H1 (cell line): Measurements from ENCODE around the gene NSUN2. TPM values are rescaled to one million over a fixed set of nuclear protein-coding genes. Genes with fewer than 3 reads are reported as not detected.

Experiments
- CTCF ChIA-PET: fragments of 300-600 bp; sonication (Branson Sonifier 250); formaldehyde crosslinking; loops from one replicate; lab custom pipeline; 2021; ENCODE audit not compliant: partially characterized antibody; lab: Charles Lee
- POLR2A ChIA-PET: fragments of 300-600 bp; sonication (Branson Sonifier 250); formaldehyde crosslinking; loops from one replicate; lab custom pipeline; 2021; ENCODE audit warnings: inconsistent platforms; ENCODE audit not compliant: partially characterized antibody; lab: Charles Lee
- DNase-seq, 2 experiments: peaks; one replicate each; pipeline versions ENCODE4 v3.0.0 to v3.0.0-alpha.2; 2010 to 2022; ENCODE audit warnings: low spot score in 2 of 2, low read depth in 1 of 2, mixed read lengths in 1 of 2
- FAIRE-seq: peaks from 2 replicates; lab custom pipeline; 2011; peaks lifted over from hg19 to GRCh38; lab: Jason Lieb, UNC
- H2AFZ ChIP-seq: 2 replicates; pipeline ENCODE4 v1.8.1; 2012; ENCODE audit warnings: low read length, inconsistent platforms
- H2AK5ac ChIP-seq: 2 replicates; pipeline ENCODE4 v1.6.1; 2013; ENCODE audit warnings: low read depth, low read length
- H2BK120ac ChIP-seq: replicated peaks from 2 replicates; pipeline ENCODE3; 2013; ENCODE audit warnings: low read depth, low read length, inconsistent platforms
- H2BK12ac ChIP-seq: 2 replicates; pipeline ENCODE4 v1.6.1; 2013; ENCODE audit warnings: low read depth, low read length
- H2BK15ac ChIP-seq: 2 replicates; pipeline ENCODE4 v1.6.1; 2013; ENCODE audit warnings: low read length
- H2BK20ac ChIP-seq: 2 replicates; pipeline ENCODE4 v1.6.1; 2013; ENCODE audit warnings: low read length
- H2BK5ac ChIP-seq: 2 replicates; pipeline ENCODE4 v1.6.1; 2013; ENCODE audit warnings: low read depth, low read length
- H3K14ac ChIP-seq: 2 replicates; pipeline ENCODE4 v1.6.1; 2013; ENCODE audit warnings: inconsistent platforms; ENCODE audit not compliant: insufficient read length
- H3K18ac ChIP-seq: 2 replicates; pipeline ENCODE4 v1.6.1; 2013; ENCODE audit warnings: low read length; ENCODE audit errors: extremely low read depth
- H3K23ac ChIP-seq: 2 replicates; pipeline ENCODE4 v1.6.1; 2013; ENCODE audit warnings: inconsistent platforms; ENCODE audit not compliant: insufficient read length
- H3K23me2 ChIP-seq: 2 replicates; pipeline ENCODE4 v1.6.1; 2013; ENCODE audit warnings: low read depth, low read length
- H3K27ac ChIP-seq: 2 replicates; pipeline ENCODE4 v1.6.1; 2011; ENCODE audit warnings: low read depth, low read length, inconsistent platforms
- H3K27me3 ChIP-seq, 4 experiments: replicated peaks in 1 of 4; 1 replicate in 1 of 4; 2 replicates in 3 of 4; pipeline versions ENCODE4 v1.6.1 to v1.8.1; 2011 to 2013; ENCODE audit warnings: low read length in 3 of 4, mild to moderate bottlenecking in 3 of 4, inconsistent platforms in 2 of 4, mixed read lengths in 2 of 4, moderate library complexity in 1 of 4; ENCODE audit not compliant: control insufficient read depth in 3 of 4, insufficient read depth in 3 of 4; ENCODE audit errors: extremely low read depth in 1 of 4
- H3K36me3 ChIP-seq, 4 experiments: 2 replicates each; pipeline versions ENCODE4 v1.6.1 to v1.8.1; 2011 to 2013; ENCODE audit warnings: mild to moderate bottlenecking in 4 of 4, low read length in 3 of 4, moderate library complexity in 2 of 4, control low read depth in 1 of 4, inconsistent platforms in 1 of 4; ENCODE audit not compliant: insufficient read depth in 4 of 4, control insufficient read depth in 2 of 4
- H3K4ac ChIP-seq: replicated peaks from 2 replicates; pipeline ENCODE3; 2013; ENCODE audit warnings: low read length, low read depth, mixed read lengths, inconsistent platforms; ENCODE audit not compliant: insufficient read length
- H3K4me1 ChIP-seq, 4 experiments: replicated peaks in 1 of 4; 1 replicate in 1 of 4; 2 replicates in 3 of 4; pipeline versions ENCODE4 v1.6.1 to v1.8.1; 2011 to 2013; ENCODE audit warnings: low read length in 3 of 4, inconsistent platforms in 2 of 4, mixed read lengths in 1 of 4; ENCODE audit not compliant: insufficient read depth in 4 of 4, control insufficient read depth in 3 of 4
- H3K4me2 ChIP-seq, 2 experiments: 2 replicates each; pipeline versions ENCODE4 v1.6.1 to v1.8.1; 2011 to 2013; ENCODE audit warnings: low read depth in 2 of 2, low read length in 2 of 2, control low read depth in 1 of 2, inconsistent platforms in 1 of 2, mild to moderate bottlenecking in 1 of 2; ENCODE audit not compliant: insufficient read depth in 1 of 2
- H3K4me3 ChIP-seq, 4 experiments: fragments of 200-600, 300-600 bp in 1 of 4; sonication (generic), shearing (Covaris generic), sonication (Bioruptor Twin) in 1 of 4; 2 replicates each; pipeline versions ENCODE4 v1.5.1 to v1.8.1; 2011 to 2016; ENCODE audit warnings: low read length in 4 of 4, low read depth in 3 of 4, control low read depth in 2 of 4, inconsistent platforms in 2 of 4, mild to moderate bottlenecking in 2 of 4, mixed read lengths in 1 of 4, moderate library complexity in 1 of 4; ENCODE audit not compliant: insufficient read depth in 2 of 4; ENCODE audit errors: extremely low read depth in 1 of 4
- H3K56ac ChIP-seq: replicated peaks from 2 replicates; pipeline ENCODE3; 2013; ENCODE audit warnings: low read depth, mild to moderate bottlenecking, mixed read lengths, low read length, inconsistent platforms; ENCODE audit not compliant: insufficient read length
- H3K79me1 ChIP-seq: 2 replicates; pipeline ENCODE4 v1.6.1; 2013; ENCODE audit warnings: low read depth, low read length, control low read depth
- H3K79me2 ChIP-seq, 2 experiments: 2 replicates each; pipeline versions ENCODE4 v1.6.1 to v1.8.1; 2012 to 2013; ENCODE audit warnings: low read length in 2 of 2, mild to moderate bottlenecking in 2 of 2, inconsistent platforms in 1 of 2; ENCODE audit not compliant: insufficient read depth in 2 of 2, control insufficient read depth in 1 of 2
- H3K9ac ChIP-seq, 4 experiments: replicated peaks in 1 of 4; 1 replicate in 1 of 4; 2 replicates in 3 of 4; pipeline versions ENCODE4 v1.6.1 to v1.8.1; 2011 to 2013; ENCODE audit warnings: low read depth in 3 of 4, low read length in 3 of 4, control low read depth in 2 of 4, mild to moderate bottlenecking in 2 of 4, moderate library complexity in 2 of 4, inconsistent platforms in 1 of 4; ENCODE audit errors: extremely low read depth in 1 of 4
- H3K9me3 ChIP-seq, 2 experiments: 2 replicates each; pipeline versions ENCODE4 v1.6.1 to v1.8.1; 2012 to 2013; ENCODE audit warnings: mild to moderate bottlenecking in 2 of 2, moderate library complexity in 2 of 2, control low read depth in 1 of 2, inconsistent platforms in 1 of 2, low read depth in 1 of 2, low read length in 1 of 2, mixed read lengths in 1 of 2; ENCODE audit not compliant: insufficient read depth in 2 of 2
- H4K20me1 ChIP-seq, 2 experiments: replicated peaks in 1 of 2; 2 replicates each; pipeline versions ENCODE3 to v1.8.1; 2011 to 2013; ENCODE audit warnings: inconsistent platforms in 2 of 2, low read length in 2 of 2, mild to moderate bottlenecking in 1 of 2; ENCODE audit not compliant: insufficient read depth in 2 of 2, control insufficient read depth in 1 of 2
- H4K5ac ChIP-seq: 2 replicates; pipeline ENCODE4 v1.6.1; 2013; ENCODE audit warnings: low read length, low read depth, mixed read lengths, inconsistent platforms; ENCODE audit not compliant: insufficient read length
- H4K8ac ChIP-seq: 2 replicates; pipeline ENCODE4 v1.8.0; 2013; ENCODE audit warnings: mild to moderate bottlenecking, moderate library complexity, low read length, inconsistent platforms; ENCODE audit not compliant: insufficient read depth; ENCODE audit errors: extremely low read depth
- H4K91ac ChIP-seq: replicated peaks from 2 replicates; pipeline ENCODE3; 2013; ENCODE audit warnings: low read length, mixed read lengths, inconsistent platforms; ENCODE audit not compliant: insufficient read length
- CREB1 ChIP-seq: IDR thresholded peaks from 2 replicates; pipeline ENCODE4 v1.6.1; 2012; ENCODE audit warnings: inconsistent platforms
- EP300 ChIP-seq, 2 experiments: IDR thresholded peaks; 1 replicate in 1 of 2; 2 replicates in 1 of 2; pipeline ENCODE4 v1.6.1; 2011 to 2012; ENCODE audit warnings: low read depth in 2 of 2, low read length in 2 of 2, mild to moderate bottlenecking in 2 of 2, borderline replicate concordance in 1 of 2, inconsistent platforms in 1 of 2, moderate library complexity in 1 of 2
- PHF8 ChIP-seq: fragments of 200-600 bp; sonication (generic); conservative IDR thresholded peaks from 2 replicates; pipeline ENCODE4 v1.7.1; 2012; ENCODE audit warnings: low read depth, mild to moderate bottlenecking, inconsistent platforms, low read length, moderate library complexity
- RFX5 ChIP-seq: IDR thresholded peaks from 2 replicates; pipeline ENCODE4 v1.6.1; 2011; ENCODE audit warnings: low read depth, low read length, improper control_type of control experiment, borderline replicate concordance
- SRF ChIP-seq: IDR thresholded peaks from 2 replicates; pipeline ENCODE4 v1.6.1; 2011; ENCODE audit warnings: mild to moderate bottlenecking, low read depth, low read length, moderate library complexity
- WGBS, 2 experiments: shearing (Covaris generic) in 1 of 2; methylation state at CpG; one replicate each; pipeline versions ENCODE4 v1.1.6 to v1.1.7; 2013 to 2015; ENCODE audit warnings: low lambda C conversion rate in 2 of 2, mixed read lengths in 2 of 2, inconsistent platforms in 1 of 2, low coverage in 1 of 2, missing lambda C conversion rate in 1 of 2; ENCODE audit not compliant: insufficient replicate concordance in 2 of 2, insufficient coverage in 1 of 2, insufficient read length in 1 of 2; ENCODE audit errors: extremely low coverage in 1 of 2, missing lambda C conversion rate in 1 of 2; 5-methylcytosine and 5-hydroxymethylcytosine counted together
- polyA plus RNA-seq, 7 experiments: library from polyadenylated mRNA; depleted of rRNA in 3 of 7; stranded (reverse) in 5 of 7; unstranded in 2 of 7; fragments of >200 nt in 5 of 7; fragments of 200-250 nt in 2 of 7; gene quantifications; 1 replicate in 5 of 7; 2 replicates in 1 of 7; 4 replicates in 1 of 7; pipeline versions ENCODE4 v1.2.1 to v1.2.3, GENCODE V29; 2011 to 2013; ENCODE audit warnings: missing spikeins in 2 of 7, mixed read lengths in 2 of 7
- total RNA-seq: library from RNA; stranded (reverse); fragmentation: NEBNext Ultra II Directional; extraction: Animal tissue kit (Norgen Biotek cat#: 25700); gene quantifications from 2 replicates; pipeline ENCODE4 v1.2.1, GENCODE V29; 2021
- TF ChIP-seq, protein P1 (sequence below), 3 experiments: IDR thresholded peaks; 1 replicate in 2 of 3; 2 replicates in 1 of 3; pipeline versions ENCODE4 v1.5.1 to v1.6.1; 2011; ENCODE audit warnings: low read length in 3 of 3, mild to moderate bottlenecking in 3 of 3, inconsistent platforms in 2 of 3, low read depth in 1 of 3, moderate library complexity in 1 of 3; ENCODE audit not compliant: insufficient read depth in 1 of 3; ENCODE audit errors: control extremely low read depth in 1 of 3
- TF ChIP-seq, protein P2 (sequence below): IDR thresholded peaks from 2 replicates; pipeline ENCODE4 v1.6.1; 2012; ENCODE audit warnings: inconsistent platforms
- TF ChIP-seq, protein P3 (sequence below): IDR thresholded peaks from 2 replicates; pipeline ENCODE4 v1.6.1; 2011; ENCODE audit warnings: low read length, improper control_type of control experiment

The NSUN2 gene
- total and polyA plus RNA-seq, 2 of the 8 experiments (the other 6 are each of a cell fraction or from before 2014, with no cell fraction given): 47.3 to 94.7 TPM

DNA sequence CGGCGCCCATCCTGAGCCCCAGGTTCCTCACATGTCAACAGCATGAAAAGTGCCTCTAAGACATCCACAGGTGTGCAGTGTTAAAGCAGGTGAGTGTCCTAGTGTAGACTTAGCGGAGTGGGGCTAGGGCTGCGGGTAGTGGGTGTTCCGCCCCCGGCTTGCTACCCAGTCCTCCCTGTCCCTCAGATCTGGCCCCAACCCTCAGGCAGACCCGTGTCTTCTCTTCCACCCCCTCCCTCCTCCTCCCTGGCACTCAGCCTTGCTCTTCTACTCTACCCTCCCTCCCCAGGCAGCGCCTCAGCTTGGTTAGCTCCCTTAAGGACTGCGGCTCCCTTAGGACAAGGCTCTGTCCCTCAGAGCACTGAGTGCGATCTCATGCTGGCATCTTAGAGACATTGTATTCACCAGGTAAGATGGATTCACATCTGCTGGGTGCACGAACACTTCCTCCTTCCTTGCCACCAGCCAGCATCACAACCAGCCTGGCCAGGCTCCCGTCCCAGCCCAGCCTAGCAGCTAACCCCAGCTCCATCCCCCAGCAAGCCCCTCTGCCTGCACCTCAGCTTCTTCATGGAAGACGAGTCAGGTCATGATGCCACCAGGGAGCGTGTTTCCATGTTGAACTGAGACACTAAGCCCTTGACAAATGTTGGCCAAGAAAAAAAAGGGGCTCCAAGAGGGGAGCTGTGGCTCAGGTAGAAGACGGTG, 46.8 kb downstream of the NSUN2 start:
- ChIA-PET POLR2A (interaction anchor here (0.5 to 1.3 kb wide), 2 partner anchors 47 to 75 kb away, joined by 3 read pairs; partner anchors contain the start of genes NSUN2 and SRD5A1), CTCF (interaction anchor here (0.7 to 2.4 kb wide), 5 partner anchors 9 to 101 kb away, joined by 3 to 4 read pairs (median 3); no protein-coding TSS in a partner anchor)
- peaks cover 7% of the 10 kb centered on the region; the same call in 1 of the 2 replicates for H3K23me2 ChIP-seq
- no peak for DNase-seq
- H3K23ac ChIP-seq: no peak overlapping the region
- no peak overlapping the region for H4K5ac ChIP-seq
- 83% methylated on average over 11 of the region's 15 CpGs; no CpG with 5 or more reads in 1 of the 2 experiments for WGBS, 2 experiments
- H3K4me1 ChIP-seq: peaks cover 0 to 7% (median 3%) of the 10 kb centered on the region in 4 experiments; a peak in 6 of 7 replicates
- H3K9me3 ChIP-seq: no peaks in the 10 kb centered on the region; a peak in 1 of 4 replicates
- H3K9ac ChIP-seq: no peak overlapping the region
- no peak overlapping the region for H3K4me3 ChIP-seq
- H3K27me3 ChIP-seq: peaks cover 0 to 19% (median 18%) of the 10 kb centered on the region in 4 experiments; a peak in 6 of 7 replicates
- H4K91ac ChIP-seq: no peak overlapping the region
- no peak overlapping the region for H3K14ac ChIP-seq
- H2BK12ac ChIP-seq: no peak overlapping the region
- H3K4ac ChIP-seq: no peak overlapping the region
- FAIRE-seq: no peak
- H2BK15ac ChIP-seq: no peak overlapping the region
- H3K27ac ChIP-seq: no peak overlapping the region
- H4K8ac ChIP-seq: no peak overlapping the region
- no peak overlapping the region for H2BK5ac ChIP-seq
- H3K18ac ChIP-seq: no peak overlapping the region
- H3K4me2 ChIP-seq: no peak overlapping the region
- no peaks in the 10 kb centered on the region for H3K79me1 ChIP-seq
- no peak overlapping the region for H3K56ac ChIP-seq
- H2AK5ac ChIP-seq: no peak overlapping the region
- H3K79me2 ChIP-seq: no peaks in the 10 kb centered on the region
- H2BK120ac ChIP-seq: no peak overlapping the region
- H4K20me1 ChIP-seq: no peaks in the 10 kb centered on the region
- no peaks in the 10 kb centered on the region for H3K36me3 ChIP-seq
- no peak overlapping the region; the same call in 1 of the 2 replicates for H2BK20ac ChIP-seq
- no peak overlapping the region for H2AFZ ChIP-seq
- TF ChIP-seq EP300 (IDR thresholded peaks at IDR 0.05; ENCODE audit: borderline replicate concordance in 1 of 2, low read depth in 2 of 2, low read length in 2 of 2) (no peak), CREB1 (no peak), RFX5 (no peak), PHF8 (no peak), SRF (no peak)
- TF ChIP-seq, protein P1, sequence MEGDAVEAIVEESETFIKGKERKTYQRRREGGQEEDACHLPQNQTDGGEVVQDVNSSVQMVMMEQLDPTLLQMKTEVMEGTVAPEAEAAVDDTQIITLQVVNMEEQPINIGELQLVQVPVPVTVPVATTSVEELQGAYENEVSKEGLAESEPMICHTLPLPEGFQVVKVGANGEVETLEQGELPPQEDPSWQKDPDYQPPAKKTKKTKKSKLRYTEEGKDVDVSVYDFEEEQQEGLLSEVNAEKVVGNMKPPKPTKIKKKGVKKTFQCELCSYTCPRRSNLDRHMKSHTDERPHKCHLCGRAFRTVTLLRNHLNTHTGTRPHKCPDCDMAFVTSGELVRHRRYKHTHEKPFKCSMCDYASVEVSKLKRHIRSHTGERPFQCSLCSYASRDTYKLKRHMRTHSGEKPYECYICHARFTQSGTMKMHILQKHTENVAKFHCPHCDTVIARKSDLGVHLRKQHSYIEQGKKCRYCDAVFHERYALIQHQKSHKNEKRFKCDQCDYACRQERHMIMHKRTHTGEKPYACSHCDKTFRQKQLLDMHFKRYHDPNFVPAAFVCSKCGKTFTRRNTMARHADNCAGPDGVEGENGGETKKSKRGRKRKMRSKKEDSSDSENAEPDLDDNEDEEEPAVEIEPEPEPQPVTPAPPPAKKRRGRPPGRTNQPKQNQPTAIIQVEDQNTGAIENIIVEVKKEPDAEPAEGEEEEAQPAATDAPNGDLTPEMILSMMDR (IDR thresholded peaks at IDR 0.05; ENCODE audit: control extremely low read depth in 1 of 3, insufficient read depth in 1 of 3, low read depth in 1 of 3, low read length in 3 of 3): no peak
- TF ChIP-seq, protein P2, sequence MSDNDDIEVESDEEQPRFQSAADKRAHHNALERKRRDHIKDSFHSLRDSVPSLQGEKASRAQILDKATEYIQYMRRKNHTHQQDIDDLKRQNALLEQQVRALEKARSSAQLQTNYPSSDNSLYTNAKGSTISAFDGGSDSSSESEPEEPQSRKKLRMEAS: no peak
- TF ChIP-seq, protein P3, sequence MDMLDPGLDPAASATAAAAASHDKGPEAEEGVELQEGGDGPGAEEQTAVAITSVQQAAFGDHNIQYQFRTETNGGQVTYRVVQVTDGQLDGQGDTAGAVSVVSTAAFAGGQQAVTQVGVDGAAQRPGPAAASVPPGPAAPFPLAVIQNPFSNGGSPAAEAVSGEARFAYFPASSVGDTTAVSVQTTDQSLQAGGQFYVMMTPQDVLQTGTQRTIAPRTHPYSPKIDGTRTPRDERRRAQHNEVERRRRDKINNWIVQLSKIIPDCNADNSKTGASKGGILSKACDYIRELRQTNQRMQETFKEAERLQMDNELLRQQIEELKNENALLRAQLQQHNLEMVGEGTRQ: no peak
